GM18907 (cell line): Measurements from ENCODE around the gene GPX2.

Source experiments
- ATAC-seq: cut with Tn5 transposase; IDR thresholded peaks from one replicate; pipeline ENCODE4 v1.9.1; 2021; ENCODE audit warnings: mild to moderate bottlenecking, moderate library complexity; ENCODE audit not compliant: unreplicated experiment

GPX2 gene

DNA sequence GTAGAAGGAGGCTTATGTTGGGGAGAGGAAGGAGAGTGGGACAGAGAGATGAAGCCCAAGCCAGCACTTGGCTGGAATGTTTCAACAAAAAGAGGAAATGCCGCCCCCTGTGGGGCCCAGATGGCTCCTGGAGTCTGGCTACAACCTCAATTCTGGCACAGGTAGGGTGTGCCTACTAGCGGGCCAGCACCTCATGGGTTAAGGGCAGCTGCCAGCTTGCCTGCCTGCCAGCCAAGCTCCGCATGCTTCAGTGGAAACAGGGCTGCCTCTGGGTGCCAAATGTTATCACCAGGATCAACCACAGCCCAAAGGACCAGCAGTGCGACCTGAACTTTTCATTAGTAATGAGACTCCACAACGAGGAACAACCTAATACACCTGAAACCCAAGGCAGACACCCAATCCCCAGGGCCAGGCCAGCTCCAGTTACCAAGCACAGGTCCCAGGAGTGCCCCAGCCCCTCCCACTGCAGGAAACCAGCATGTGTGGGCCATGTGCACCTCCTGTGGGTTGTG lies 18.3 kb upstream of the GPX2 start:
- no peak for ATAC-seq

DNA sequence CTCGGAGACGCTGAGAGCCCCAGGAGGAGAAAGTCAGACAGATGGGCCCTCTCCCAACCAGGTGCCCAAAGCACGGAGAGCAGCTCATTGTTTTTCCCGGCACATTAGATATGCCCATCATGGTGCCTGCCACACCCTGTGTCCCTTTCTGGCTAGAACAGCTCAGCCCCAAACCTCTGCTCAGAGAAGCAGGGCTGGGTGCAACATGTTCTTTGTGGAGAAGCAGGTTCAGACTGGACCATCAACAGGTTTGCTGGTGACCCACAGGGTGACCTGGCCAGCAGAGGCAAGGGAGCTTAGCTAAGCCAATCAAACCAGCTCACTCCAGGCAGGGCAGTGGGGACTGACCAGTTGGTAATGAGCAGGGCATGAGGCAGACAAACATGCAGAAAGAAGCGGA lies 16.2 kb upstream of the GPX2 start:
- no peak for ATAC-seq

DNA sequence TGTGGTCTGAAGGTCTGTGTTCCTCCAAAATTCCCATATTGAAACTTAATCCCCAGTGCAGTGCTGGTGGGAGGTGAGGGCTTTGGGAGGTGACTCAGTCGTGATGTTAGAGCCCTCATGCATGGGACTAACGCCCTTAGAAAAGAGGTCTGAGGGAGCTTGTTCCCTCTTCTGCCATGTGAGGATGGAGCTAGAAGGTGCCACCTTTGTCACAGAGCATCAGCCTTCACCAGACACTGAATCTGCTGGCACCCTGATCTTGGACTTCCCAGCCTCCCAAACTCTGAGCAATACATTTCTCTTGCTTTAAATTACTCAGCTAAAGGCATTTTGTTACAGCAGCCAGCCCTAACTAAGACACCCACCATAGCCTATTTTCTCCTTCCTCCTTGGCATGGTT lies 15.7 kb upstream of the GPX2 start:
- ATAC-seq, result no peak

GRCh38 chr14:64956697-64957406 lies 14.3 kb upstream of the GPX2 start:
- ATAC-seq, result no peak

DNA sequence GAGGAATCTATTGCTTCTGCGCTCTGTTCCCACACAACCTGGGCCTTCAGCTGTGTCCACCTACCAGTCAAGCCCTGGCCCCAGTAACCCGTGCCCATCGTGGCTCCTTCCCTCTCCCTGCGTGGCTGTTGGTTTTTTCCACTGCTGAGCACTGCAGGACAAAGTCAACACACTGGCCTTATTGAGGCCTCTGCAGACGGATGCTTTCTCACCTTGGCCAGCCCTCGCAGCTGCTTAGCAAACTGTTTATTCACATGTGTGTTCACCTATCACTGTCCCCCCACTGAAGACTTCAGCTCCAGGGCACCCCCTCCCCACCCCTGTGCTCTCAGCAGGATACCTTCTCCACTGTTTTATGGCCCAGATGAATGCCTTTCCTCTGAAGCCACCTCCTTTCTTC lies 12.8 kb upstream of the GPX2 start:
- no peak for ATAC-seq

DNA sequence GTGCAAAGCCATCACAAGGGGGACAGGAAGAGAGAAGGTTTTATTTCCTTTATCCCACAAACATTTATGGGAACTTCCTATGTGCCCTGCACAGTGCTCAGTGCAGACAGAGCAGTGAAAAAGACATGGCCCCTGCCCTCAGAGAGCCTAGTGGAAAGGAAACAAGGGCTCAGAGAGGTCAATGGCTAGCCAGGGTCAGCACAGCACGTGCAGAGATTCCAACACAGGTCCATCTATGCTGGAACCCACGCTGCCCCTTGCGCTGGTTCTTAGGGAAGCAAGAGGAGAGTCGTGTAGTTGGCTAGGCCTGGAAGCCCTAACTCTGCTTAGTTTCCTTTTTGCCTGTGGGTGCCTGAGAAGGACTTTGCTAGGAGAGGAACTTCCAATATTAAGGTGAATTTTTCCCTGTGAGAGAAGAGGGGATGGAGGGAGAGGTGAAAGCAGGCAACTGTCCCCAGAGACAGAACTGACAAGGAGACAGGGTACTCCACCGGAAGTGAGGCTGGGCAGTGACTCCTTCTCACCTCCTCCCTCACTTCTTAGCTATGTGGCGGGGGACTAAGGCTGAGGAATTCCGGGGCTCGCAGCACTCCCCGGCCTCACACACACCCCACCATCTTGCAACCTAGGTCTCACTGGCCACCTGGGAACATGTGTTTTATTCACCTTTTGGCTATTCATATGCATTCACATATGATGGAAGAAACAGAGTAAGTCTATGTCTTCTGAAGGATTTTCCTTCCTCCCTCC lies 12.1 kb upstream of the GPX2 start:
- no peak for ATAC-seq

GRCh38 chr14:64953661-64954060 lies 11.1 kb upstream of the GPX2 start:
- no peak for ATAC-seq

DNA sequence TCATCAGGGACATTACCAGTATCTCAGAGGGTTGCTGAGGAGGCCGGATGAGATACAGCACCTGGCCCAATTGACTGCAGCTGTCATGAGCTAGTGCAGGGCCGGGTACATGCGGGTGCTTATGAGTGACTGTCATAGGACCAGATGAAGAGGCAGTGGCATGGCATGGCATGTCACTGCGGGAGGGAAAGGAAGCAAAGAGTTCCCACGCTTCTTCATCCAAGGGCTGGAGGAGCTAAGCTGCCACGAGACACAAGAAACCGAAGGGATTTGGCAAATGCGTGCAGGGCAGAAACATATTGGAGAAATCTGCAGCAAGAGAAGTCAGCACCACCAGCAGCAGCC lies 10.7 kb upstream of the GPX2 start:
- ATAC-seq, result no peak

GRCh38 chr14:64952598-64953309 lies 10.2 kb upstream of the GPX2 start:
- ATAC-seq, result peak; percentile 54

GRCh38 chr14:64951724-64952123 lies 9.2 kb upstream of the GPX2 start:
- no peak for ATAC-seq

DNA sequence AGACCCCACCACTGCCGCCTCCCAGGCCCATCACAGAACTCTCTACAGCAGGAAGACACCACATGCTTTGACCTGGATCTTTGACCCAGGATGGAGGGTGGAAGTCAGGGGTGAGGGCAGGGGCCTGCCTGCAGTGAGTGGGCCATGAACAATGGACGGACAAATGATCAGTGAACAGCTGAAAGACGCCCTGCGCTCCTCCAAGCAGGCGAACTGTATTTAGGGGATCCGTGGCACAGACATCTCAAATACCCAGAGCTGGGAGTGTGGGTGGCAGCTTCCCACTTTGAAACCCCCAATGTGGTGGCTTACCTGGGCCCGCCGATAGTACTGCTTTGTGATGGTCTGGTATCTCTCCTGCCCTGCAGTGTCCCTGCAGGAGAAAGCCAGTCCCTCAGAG lies 8.7 kb upstream of the GPX2 start:
- ATAC-seq, result no peak

DNA sequence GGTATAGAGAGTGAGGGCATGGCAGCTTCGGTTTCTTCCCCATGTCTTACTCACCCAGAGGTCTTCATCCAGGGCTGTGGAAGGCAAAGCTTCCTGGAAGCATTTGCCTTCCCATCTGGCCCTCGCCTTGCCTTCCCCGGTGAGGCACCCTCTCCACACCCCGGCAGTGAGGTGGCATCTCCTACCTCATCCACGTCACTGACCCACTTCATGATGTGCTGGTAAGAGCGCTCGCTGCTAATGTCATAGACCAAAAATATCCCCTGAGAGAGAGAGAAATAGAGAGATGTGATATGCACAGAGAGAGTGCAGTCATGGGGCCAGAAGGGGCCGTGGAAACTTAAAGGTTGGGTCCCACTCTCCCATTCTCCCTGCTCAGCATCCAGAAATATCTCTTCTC lies 8.3 kb upstream of the GPX2 start:
- ATAC-seq, result no peak

DNA sequence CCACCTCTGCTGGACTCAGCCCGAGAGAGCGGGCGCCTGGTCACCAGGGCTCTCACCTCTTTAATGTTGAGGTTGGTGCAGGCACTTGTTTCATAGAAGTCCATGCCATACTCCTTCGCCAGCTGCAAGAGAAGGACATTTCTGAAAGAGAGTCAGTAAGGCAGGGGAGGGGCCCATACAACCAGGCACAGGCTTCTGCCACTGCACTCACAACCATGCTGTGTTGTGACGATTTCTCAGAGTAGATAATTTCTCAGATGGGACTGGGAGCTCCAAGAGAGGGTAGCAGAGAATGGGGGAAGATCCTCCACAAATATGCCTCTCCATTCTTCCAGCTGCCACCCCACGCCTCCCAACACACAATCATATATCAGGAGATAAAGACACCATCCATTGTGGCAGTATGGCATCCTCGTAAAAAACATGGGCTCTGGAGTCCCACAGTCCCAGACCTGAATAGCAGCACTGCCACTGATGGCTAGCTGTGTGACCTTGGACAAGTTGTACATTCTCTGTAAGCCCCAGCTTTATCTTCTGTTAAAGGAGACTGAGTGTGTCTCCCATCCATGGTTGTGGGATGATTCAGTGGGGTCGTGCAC lies 6.2 kb upstream of the GPX2 start:
- no peak for ATAC-seq

- no peak for ATAC-seq
Measured at GRCh38 chr14:64947710-64948611, 5.4 kb upstream of the GPX2 start.

- no peak for ATAC-seq
Measured at GRCh38 chr14:64946310-64947045, 3.9 kb upstream of the GPX2 start.

GRCh38 chr14:64945431-64946178 lies 3.1 kb upstream of the GPX2 start:
- ATAC-seq, result no peak

DNA sequence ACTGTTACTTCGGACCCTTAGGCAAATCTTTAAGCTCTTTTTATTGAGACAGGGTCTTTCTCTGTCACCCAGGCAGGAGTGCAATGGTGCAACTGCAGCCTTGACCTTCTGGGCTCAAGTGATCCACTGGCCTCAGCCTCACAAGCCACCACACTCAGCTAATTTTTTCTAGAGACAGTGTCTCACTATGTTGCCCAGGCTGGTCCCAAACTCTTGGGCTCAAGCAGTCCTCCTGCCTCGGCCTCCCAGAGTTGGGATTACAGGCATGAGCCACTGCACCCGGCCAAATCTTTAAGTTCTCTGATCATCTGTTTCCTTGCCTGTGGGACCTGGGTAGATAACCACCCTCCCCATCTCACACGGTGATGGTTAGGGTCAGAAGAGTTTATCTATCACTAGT lies 2.3 kb upstream of the GPX2 start:
- ATAC-seq, result no peak

DNA sequence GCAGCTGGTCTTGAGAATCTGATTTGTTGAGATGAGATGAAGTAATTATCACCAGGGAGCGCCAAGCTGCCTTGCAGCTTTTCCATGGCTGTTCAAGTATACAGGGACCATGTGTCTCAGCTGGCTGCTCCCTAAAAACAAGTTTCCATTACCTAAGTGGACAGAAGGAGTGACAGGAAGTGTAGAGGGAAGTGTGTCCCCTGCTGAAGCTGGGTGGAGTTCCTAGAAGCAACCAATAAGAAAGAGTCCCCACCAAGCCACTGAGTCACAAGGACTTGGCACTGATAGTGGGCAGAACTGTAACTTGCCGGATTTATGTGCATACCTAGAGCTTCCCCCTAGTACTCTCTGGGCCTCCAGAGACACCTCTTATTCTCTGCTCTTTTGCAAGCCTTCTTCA lies 1.5 kb upstream of the GPX2 start:
- no peak for ATAC-seq

- ATAC-seq, result no peak
Measured at GRCh38 chr14:64943556-64943955, 1.0 kb upstream of the GPX2 start.
